ENCODE results near the gene TOR1A.
"Not testable (repeated sequence)": the region's sequence is repeated elsewhere in the genome, so short reads cannot be mapped to it uniquely, and the experiment has no call there.

Gene TOR1A

DNA sequence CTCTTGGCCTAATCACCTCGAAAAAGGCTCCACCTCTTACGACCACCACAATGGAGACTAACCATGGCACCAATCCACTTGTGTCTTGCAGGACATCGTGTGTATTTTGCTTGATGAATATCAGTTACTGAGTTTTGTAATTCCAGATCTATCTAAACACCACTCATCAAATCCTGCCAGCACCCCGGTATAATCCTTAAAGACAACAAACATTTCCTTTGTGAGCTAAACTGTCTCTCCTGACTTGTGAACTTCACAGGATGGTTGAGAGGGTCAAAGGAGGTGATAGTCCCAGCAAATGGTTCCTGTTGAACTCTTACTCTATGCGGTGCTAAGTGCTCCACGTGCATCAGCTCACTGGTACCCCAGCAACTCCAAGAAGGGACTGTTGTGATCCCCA lies 25.0 kb downstream of the TOR1A start:
- H3K36me3 ChIP-seq (ENCODE audit: insufficient read depth, low read length): no peaks in the 10 kb centered on the region
- no peaks in the 10 kb centered on the region for H3K9me3 ChIP-seq (ENCODE audit: insufficient read depth, low read depth, low read length)
- no peak overlapping the region for H2AFZ ChIP-seq (ENCODE audit: low read length)
- H3K9me2 ChIP-seq (replicated peaks; ENCODE audit: low read depth, low read length): no peaks in the 10 kb centered on the region
- peaks cover 5% of the 10 kb centered on the region for H4K20me1 ChIP-seq (ENCODE audit: insufficient read depth, low read length, poor library complexity, severe bottlenecking)
- H3K4me1 ChIP-seq (ENCODE audit: insufficient read depth, low read length, poor library complexity, severe bottlenecking): peaks cover under 1% of the 10 kb centered on the region
- no peak for TF ChIP-seq EZH2phosphoT487 (IDR thresholded peaks at IDR 0.05; ENCODE audit: borderline replicate concordance)
- no peak overlapping the region for H3K4me2 ChIP-seq (ENCODE audit: low read depth, low read length, poor library complexity, severe bottlenecking)
- no peaks in the 10 kb centered on the region for H3K27me3 ChIP-seq (ENCODE audit: insufficient read depth, low read length, poor library complexity, severe bottlenecking)
- no peak overlapping the region for H3K9ac ChIP-seq (ENCODE audit: low read depth, low read length, poor library complexity, severe bottlenecking)
- H3K4me3 ChIP-seq (ENCODE audit: low read length, poor library complexity, severe bottlenecking): no peak overlapping the region
- no peaks in the 10 kb centered on the region for H3F3A ChIP-seq (ENCODE audit: low read depth)
- H3K79me2 ChIP-seq (ENCODE audit: insufficient read depth, low read length): peaks cover 9% of the 10 kb centered on the region

GRCh38 chr9:129796029-129796428 lies 27.9 kb downstream of the TOR1A start:
- H3K9ac ChIP-seq (ENCODE audit: low read depth, low read length, poor library complexity, severe bottlenecking); H3F3A ChIP-seq (ENCODE audit: low read depth); H3K4me3 ChIP-seq (ENCODE audit: low read length, poor library complexity, severe bottlenecking); H3K79me2 ChIP-seq (ENCODE audit: insufficient read depth, low read length); H3K4me2 ChIP-seq (ENCODE audit: low read depth, low read length, poor library complexity, severe bottlenecking); H3K4me1 ChIP-seq (ENCODE audit: insufficient read depth, low read length, poor library complexity, severe bottlenecking); H3K36me3 ChIP-seq (ENCODE audit: insufficient read depth, low read length); H3K27me3 ChIP-seq (ENCODE audit: insufficient read depth, low read length, poor library complexity, severe bottlenecking); H2AFZ ChIP-seq (ENCODE audit: low read length); H4K20me1 ChIP-seq (ENCODE audit: insufficient read depth, low read length, poor library complexity, severe bottlenecking); H3K9me2 ChIP-seq (replicated peaks; ENCODE audit: low read depth, low read length); H3K9me3 ChIP-seq (ENCODE audit: insufficient read depth, low read depth, low read length): not testable (repeated sequence)

DNA sequence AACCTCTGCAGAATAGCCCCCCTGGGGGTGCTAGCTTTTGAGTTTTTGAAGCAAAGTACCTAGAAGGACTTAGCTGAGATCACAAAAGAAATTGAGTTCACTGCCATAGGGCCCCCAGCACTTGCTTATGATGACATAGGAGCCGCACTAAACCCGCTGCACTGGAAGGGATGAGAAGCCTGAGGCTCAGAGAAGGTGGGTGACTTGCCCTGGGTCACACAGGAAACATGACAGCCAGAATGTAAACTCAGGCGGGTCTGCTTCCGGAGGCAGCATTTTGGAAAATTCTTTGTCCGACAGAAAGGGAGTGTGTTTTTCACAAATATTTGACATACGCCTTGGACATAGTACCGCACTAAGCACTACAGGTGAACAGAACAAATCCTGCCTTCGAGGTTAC lies 29.4 kb downstream of the TOR1A start:
- H3K36me3 ChIP-seq (ENCODE audit: insufficient read depth, low read length): no peaks in the 10 kb centered on the region

GRCh38 chr9:129786481-129786880 lies 37.5 kb downstream of the TOR1A start:
- Histone ChIP-seq H3K4me1 (ENCODE audit: insufficient read depth, low read length, poor library complexity, severe bottlenecking) (peaks cover 4% of the 10 kb centered on the region), H3K79me2 (ENCODE audit: insufficient read depth, low read length) (no peaks in the 10 kb centered on the region), H3K27me3 (ENCODE audit: insufficient read depth, low read length, poor library complexity, severe bottlenecking) (no peaks in the 10 kb centered on the region), H3K9me2 (replicated peaks; ENCODE audit: low read depth, low read length) (no peaks in the 10 kb centered on the region), H3K4me2 (ENCODE audit: low read depth, low read length, poor library complexity, severe bottlenecking) (no peak overlapping the region), H3K9ac (ENCODE audit: low read depth, low read length, poor library complexity, severe bottlenecking) (no peak overlapping the region), H3K4me3 (ENCODE audit: low read length, poor library complexity, severe bottlenecking) (no peak overlapping the region), H3F3A (ENCODE audit: low read depth) (no peaks in the 10 kb centered on the region), H3K9me3 (ENCODE audit: insufficient read depth, low read depth, low read length) (no peaks in the 10 kb centered on the region), H4K20me1 (ENCODE audit: insufficient read depth, low read length, poor library complexity, severe bottlenecking) (no peaks in the 10 kb centered on the region), H2AFZ (ENCODE audit: low read length) (no peak overlapping the region), H3K36me3 (ENCODE audit: insufficient read depth, low read length) (no peaks in the 10 kb centered on the region)
- TF ChIP-seq, protein P1, sequence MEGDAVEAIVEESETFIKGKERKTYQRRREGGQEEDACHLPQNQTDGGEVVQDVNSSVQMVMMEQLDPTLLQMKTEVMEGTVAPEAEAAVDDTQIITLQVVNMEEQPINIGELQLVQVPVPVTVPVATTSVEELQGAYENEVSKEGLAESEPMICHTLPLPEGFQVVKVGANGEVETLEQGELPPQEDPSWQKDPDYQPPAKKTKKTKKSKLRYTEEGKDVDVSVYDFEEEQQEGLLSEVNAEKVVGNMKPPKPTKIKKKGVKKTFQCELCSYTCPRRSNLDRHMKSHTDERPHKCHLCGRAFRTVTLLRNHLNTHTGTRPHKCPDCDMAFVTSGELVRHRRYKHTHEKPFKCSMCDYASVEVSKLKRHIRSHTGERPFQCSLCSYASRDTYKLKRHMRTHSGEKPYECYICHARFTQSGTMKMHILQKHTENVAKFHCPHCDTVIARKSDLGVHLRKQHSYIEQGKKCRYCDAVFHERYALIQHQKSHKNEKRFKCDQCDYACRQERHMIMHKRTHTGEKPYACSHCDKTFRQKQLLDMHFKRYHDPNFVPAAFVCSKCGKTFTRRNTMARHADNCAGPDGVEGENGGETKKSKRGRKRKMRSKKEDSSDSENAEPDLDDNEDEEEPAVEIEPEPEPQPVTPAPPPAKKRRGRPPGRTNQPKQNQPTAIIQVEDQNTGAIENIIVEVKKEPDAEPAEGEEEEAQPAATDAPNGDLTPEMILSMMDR (conservative IDR thresholded peaks at IDR 0.05; ENCODE audit: low read length): no peak
- TF ChIP-seq EZH2phosphoT487 (IDR thresholded peaks at IDR 0.05; ENCODE audit: borderline replicate concordance): no peak

More for the DNA sequence above, 29.4 kb downstream of the TOR1A start:
- TF ChIP-seq, protein P1 (conservative IDR thresholded peaks at IDR 0.05; ENCODE audit: low read length): no peak
- TF ChIP-seq EZH2phosphoT487 (IDR thresholded peaks at IDR 0.05; ENCODE audit: borderline replicate concordance): no peak
- Histone ChIP-seq H4K20me1 (ENCODE audit: insufficient read depth, low read length, poor library complexity, severe bottlenecking) (no peaks in the 10 kb centered on the region), H3K27me3 (ENCODE audit: insufficient read depth, low read length, poor library complexity, severe bottlenecking) (no peaks in the 10 kb centered on the region), H3K9me2 (replicated peaks; ENCODE audit: low read depth, low read length) (no peaks in the 10 kb centered on the region), H3K4me3 (ENCODE audit: low read length, poor library complexity, severe bottlenecking) (no peak overlapping the region), H3K9me3 (ENCODE audit: insufficient read depth, low read depth, low read length) (no peaks in the 10 kb centered on the region), H3K79me2 (ENCODE audit: insufficient read depth, low read length) (no peaks in the 10 kb centered on the region), H2AFZ (ENCODE audit: low read length) (no peak overlapping the region), H3K4me2 (ENCODE audit: low read depth, low read length, poor library complexity, severe bottlenecking) (no peak overlapping the region), H3K4me1 (ENCODE audit: insufficient read depth, low read length, poor library complexity, severe bottlenecking) (peaks cover 4% of the 10 kb centered on the region), H3K9ac (ENCODE audit: low read depth, low read length, poor library complexity, severe bottlenecking) (no peak overlapping the region), H3F3A (ENCODE audit: low read depth) (no peaks in the 10 kb centered on the region)
